Stomach smooth muscle (tissue), 2 donors: ENCODE results near the gene CBX7.

Experiments used
- H3K27ac ChIP-seq: one replicate; pipeline ENCODE4 v1.7.0; 2013; ENCODE audit warnings: mild to moderate bottlenecking, low read length, inconsistent platforms
- H3K27me3 ChIP-seq, 2 donors: one replicate each; pipeline ENCODE4 v1.7.0; 2013; ENCODE audit warnings: low read length in 2 of 2; ENCODE audit not compliant: insufficient read depth in 2 of 2, control insufficient read depth in 1 of 2
- H3K36me3 ChIP-seq, 2 donors: one replicate each; pipeline ENCODE4 v1.7.0; 2013; ENCODE audit warnings: low read length in 2 of 2; ENCODE audit not compliant: control insufficient read depth in 2 of 2, insufficient read depth in 2 of 2
- H3K4me1 ChIP-seq: one replicate; pipeline ENCODE4 v1.7.0; 2013; ENCODE audit warnings: low read length; ENCODE audit not compliant: control insufficient read depth, insufficient read depth
- H3K4me3 ChIP-seq, 2 donors: one replicate each; pipeline ENCODE4 v1.7.0; 2013; ENCODE audit warnings: low read length in 2 of 2
- H3K9ac ChIP-seq, 2 donors: one replicate each; pipeline ENCODE4 v1.7.0; 2013; ENCODE audit warnings: low read length in 2 of 2, mild to moderate bottlenecking in 1 of 2
- H3K9me3 ChIP-seq, 2 donors: one replicate each; pipeline ENCODE4 v1.7.0; 2013; ENCODE audit warnings: low read length in 2 of 2; ENCODE audit not compliant: control insufficient read depth in 2 of 2
- donor health status: healthy.
- donor health status: Pancreatic carcinoma.

Gene CBX7

DNA sequence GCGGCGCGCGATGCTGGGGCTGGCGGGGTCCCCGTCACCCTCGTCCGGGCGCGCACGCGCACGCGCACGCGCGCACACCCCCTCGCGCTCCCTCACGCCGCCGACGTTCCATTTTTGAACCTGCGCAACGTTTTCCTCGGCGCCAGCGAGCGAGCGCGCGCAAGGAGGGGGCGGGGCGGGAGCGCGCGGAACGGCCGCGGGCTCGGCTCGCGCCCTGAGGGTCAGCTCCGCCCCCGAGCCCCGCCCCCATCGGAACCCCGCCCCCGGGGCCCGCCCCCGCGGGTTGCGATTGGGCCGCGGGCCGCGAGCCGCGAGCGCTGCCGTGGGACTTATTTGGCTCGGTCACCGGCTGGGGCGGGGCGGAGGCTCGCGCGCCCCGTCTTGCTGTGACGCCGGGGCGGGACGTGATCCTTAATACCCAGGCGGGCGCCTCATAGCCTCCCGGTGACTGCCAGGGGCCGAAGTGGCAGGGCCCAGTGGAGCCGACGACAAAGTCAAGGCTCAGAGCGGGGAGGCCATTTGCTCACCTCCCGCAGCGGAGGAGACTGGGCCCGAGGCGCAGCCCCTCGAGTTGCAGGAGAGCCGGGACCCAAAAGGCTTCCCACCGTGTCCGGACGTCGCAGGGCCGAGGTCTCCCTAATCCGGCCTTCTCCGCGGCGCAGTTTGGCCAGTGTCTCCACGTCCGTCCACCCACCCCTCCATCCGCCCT lies at the start of gene CBX7:
CBX7 (minus strand) TSS at position 170 of the 709 bp plus-strand sequence. CDS start 236 bp downstream, outside the sequence.
- Histone ChIP-seq H3K9me3 (no peaks in the 10 kb centered on the region), H3K27me3 (no peaks in the 10 kb centered on the region), H3K4me1 (peaks cover 53% of the 10 kb centered on the region), H3K9ac (peak within 1 kb of the TSS; percentile 82 to 91), H3K4me3 (peak within 1 kb of the TSS; percentile 85 to 92), H3K36me3 (peaks cover 6 to 7% of the 10 kb centered on the region in 2 donors), H3K27ac (peak within 1 kb of the TSS; percentile 95)

DNA sequence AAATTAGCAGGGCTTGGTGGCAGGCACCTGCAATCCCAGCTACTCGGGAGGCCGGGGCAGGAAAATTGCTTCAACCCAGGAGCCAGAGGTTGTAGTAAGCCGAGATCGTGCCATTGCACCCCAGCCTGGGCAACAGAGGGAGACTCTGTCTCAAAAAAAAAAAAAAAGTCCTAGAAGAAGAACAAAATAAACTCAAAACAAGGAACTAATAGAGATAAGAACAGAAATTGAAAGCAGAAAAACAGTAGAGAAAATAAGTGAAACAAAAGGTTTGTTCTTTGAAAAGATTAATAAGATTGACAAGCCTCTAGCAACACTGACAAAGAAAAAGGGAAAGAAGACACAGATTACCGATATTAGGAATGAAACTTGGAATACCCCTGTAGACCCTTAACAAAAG lies 45.1 kb upstream of the CBX7 start:
- H3K9me3 ChIP-seq: peaks cover 0 to 4% of the 10 kb centered on the region in 2 donors
- no peaks in the 10 kb centered on the region for H3K4me1 ChIP-seq
- no peak overlapping the region for H3K27ac ChIP-seq
- no peak overlapping the region for H3K4me3 ChIP-seq
- no peaks in the 10 kb centered on the region for H3K27me3 ChIP-seq
- H3K36me3 ChIP-seq: no peaks in the 10 kb centered on the region
- no peak overlapping the region for H3K9ac ChIP-seq

DNA sequence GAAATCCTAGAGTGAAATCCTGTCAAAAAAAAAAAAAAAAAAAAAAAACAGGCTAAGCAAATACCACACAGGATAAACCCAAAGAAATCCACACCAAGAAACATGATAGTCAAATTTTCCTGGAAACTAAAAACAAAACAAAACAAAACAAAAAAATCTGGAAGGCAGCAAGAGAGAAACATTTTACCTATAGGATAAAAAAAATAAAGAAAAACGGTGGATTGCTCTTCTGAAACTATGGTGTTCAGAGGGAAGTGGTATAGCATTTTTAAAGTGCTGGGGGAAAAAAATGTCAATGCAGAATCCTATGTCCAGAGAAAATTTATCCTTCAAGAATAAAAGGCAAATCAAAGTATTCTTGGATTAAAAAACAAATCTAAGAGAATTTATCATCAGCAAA lies 41.6 kb upstream of the CBX7 start:
- no peaks in the 10 kb centered on the region for H3K36me3 ChIP-seq
- no peaks in the 10 kb centered on the region for H3K27me3 ChIP-seq
- no peak overlapping the region for H3K27ac ChIP-seq
- no peaks in the 10 kb centered on the region for H3K4me1 ChIP-seq
- H3K4me3 ChIP-seq: no peak overlapping the region
- no peak overlapping the region for H3K9ac ChIP-seq
- H3K9me3 ChIP-seq: peaks cover 0 to 4% of the 10 kb centered on the region in 2 donors

DNA sequence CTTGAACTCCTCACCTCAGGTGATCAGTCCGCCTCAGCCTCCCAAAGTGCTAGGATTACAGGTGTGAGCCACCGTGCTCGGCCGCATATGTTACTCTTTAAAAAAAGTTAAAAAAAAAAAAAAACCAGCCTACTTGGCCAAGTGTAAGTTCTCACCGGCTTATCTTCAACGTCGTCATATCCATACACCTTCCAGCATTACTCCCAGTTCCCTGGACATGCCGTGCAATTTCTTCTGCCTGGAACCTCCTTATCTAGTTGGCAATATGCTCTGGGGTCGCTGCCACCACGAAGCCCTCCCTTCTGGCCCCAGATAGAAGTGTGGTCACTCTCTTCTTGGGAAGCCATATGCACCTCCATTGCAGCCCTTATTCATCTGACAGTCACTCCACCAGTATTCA lies 36.3 kb upstream of the CBX7 start:
- no peak overlapping the region for H3K9ac ChIP-seq
- H3K4me3 ChIP-seq: no peak overlapping the region

DNA sequence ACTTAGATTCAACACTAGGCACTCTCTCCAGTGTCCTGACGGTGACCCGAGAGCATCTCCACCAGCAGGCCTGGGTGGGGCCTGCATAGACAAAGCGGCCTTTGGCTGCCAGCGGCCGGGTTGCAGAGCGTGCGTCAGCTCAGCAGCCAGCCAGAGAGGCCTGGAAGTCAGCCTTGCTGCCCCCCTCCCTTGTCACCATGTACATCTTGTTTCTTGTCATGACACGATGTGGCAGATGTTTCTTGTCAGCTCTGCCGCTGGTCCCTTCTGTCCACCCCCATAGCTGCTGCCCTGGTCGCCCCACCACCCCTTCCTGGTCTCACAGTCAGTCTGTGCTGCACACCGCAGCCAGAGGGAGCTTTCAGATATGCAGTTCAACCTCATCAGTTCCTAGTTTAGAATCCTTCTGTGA lies 33.1 kb upstream of the CBX7 start:
- no peak overlapping the region for H3K9ac ChIP-seq
- H3K4me1 ChIP-seq: peaks cover 16% of the 10 kb centered on the region
- H3K27me3 ChIP-seq: no peaks in the 10 kb centered on the region
- H3K9me3 ChIP-seq: peaks cover 0 to 8% of the 10 kb centered on the region in 2 donors
- no peak overlapping the region for H3K4me3 ChIP-seq
- peak overlapping the region; percentile 41 for H3K27ac ChIP-seq
- H3K36me3 ChIP-seq: no peaks in the 10 kb centered on the region

More for the DNA sequence above, 36.3 kb upstream of the CBX7 start:
- Histone ChIP-seq H3K27me3 (no peaks in the 10 kb centered on the region), H3K27ac (no peak overlapping the region), H3K36me3 (no peaks in the 10 kb centered on the region), H3K4me1 (peaks cover 16% of the 10 kb centered on the region), H3K9me3 (peaks cover 0 to 4% of the 10 kb centered on the region in 2 donors)

DNA sequence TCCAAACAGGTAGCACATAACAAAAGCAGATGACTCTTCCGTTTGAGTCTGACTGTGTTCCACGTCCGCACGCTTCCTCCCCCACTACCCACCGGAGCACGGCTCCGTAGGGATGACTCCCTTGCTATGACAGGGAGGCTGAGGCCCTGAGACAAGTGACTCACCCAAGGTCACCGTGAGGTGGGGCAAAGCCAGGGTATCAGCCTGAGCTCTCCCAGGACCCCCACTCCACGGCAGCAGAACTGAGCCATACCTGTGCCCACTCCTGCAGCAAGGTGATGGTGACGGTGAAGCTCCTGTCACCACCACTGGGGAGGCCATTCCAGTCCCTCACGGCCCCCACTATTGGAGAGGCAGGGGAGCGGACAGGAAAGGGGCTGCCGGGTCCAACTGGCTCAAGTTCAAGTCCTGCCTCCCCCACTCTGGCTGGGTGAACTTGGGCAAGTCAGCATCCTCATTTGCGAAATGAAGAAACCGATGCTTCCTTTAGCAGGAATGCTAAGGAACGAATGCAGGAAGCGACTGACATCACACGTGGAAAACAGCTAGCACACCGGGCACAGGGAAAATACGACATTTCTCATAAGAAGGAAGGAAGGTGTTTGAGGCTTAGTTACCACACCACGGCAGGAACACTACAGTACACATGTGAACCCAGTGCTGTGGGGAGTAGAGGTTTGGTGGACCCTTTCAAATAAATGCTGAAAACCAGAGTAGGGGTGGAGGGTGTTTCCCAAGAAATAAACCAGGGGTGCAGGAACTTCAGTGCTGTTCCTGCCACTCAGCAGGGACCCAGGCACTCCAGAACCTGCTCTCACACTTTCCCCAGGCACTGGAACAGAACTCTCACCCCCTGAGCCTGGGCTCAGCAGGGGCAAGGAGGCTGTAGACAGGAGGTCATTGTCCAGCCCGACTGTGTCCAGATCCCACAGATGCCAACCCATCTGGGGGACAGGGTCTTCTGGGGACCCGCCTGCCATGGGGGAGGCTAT lies 32.4 kb upstream of the CBX7 start:
- peak overlapping the region; percentile 41 for H3K27ac ChIP-seq

DNA sequence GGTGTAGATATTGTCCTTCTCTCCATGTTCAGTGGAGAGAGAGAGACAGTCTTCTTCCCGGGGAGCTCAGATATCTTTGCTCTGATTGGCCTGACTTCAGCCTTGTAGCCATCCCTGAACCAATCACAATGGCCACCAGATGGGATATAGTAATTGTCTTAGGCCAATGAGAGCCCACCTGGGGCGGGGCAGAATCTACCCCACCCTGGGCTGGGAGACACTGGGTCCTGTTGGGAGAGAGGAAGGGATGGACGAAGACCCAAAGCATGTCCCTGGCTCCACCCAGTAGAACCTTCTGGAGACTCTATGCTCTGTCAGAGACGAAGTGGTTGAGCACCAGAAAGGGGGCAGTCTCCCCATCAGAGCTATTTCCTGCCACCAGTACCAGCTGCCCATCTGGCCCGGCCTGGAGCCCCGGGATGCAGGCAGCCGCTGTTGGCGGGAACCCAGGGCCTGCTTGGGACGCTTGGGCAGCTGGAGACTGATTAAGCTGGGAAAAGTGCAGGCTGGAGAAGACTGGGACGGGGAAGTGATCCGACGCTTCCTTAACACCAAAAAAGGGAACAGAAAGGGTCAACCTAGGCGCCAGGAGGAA lies 31.6 kb upstream of the CBX7 start:
- H3K27ac ChIP-seq: peak overlapping the region; percentile 41

More for the DNA sequence above, 32.4 kb upstream of the CBX7 start:
- peak overlapping the region in 1 of 2 donors; percentile 13 for H3K9ac ChIP-seq
- peaks cover 16% of the 10 kb centered on the region for H3K4me1 ChIP-seq
- no peaks in the 10 kb centered on the region for H3K27me3 ChIP-seq
- H3K9me3 ChIP-seq: peaks cover 0 to 8% of the 10 kb centered on the region in 2 donors
- no peak overlapping the region for H3K4me3 ChIP-seq
- H3K36me3 ChIP-seq: no peaks in the 10 kb centered on the region

DNA sequence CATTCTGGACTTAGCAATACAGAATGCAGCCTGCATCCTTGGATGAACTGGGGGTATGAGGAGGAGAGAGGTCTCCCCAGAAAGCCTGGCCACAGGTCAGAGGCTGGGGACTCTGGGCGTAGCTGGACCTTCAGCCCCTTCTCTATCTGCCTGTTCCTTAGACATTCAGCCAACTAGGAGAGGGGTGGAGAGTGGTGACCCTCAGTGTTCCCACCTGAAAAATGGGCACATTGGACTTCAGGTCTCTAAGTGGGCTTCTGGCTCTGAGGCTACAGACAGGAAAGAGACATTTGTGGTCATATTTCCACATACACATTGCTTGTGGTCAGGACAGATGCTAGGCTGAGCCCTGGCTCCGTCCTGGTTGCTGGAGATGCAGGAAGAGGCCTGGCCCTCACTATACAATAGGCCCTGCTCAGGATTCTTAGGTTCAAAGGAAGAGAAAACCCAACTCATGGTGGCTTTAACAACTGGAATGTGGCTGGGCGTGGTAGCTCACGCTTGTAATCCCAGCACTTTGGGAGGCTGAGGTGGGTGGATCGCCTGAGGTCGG lies 30.1 kb upstream of the CBX7 start:
- Histone ChIP-seq H3K9me3 (peaks cover 0 to 8% of the 10 kb centered on the region in 2 donors), H3K4me3 (no peak overlapping the region), H3K36me3 (no peaks in the 10 kb centered on the region), H3K27ac (no peak overlapping the region), H3K27me3 (no peaks in the 10 kb centered on the region), H3K4me1 (peaks cover 18% of the 10 kb centered on the region), H3K9ac (no peak overlapping the region)

More for the DNA sequence above, 31.6 kb upstream of the CBX7 start:
- Histone ChIP-seq H3K9me3 (peaks cover 0 to 8% of the 10 kb centered on the region in 2 donors), H3K9ac (no peak overlapping the region), H3K4me3 (no peak overlapping the region), H3K27me3 (no peaks in the 10 kb centered on the region), H3K4me1 (peaks cover 16% of the 10 kb centered on the region), H3K36me3 (no peaks in the 10 kb centered on the region)

DNA sequence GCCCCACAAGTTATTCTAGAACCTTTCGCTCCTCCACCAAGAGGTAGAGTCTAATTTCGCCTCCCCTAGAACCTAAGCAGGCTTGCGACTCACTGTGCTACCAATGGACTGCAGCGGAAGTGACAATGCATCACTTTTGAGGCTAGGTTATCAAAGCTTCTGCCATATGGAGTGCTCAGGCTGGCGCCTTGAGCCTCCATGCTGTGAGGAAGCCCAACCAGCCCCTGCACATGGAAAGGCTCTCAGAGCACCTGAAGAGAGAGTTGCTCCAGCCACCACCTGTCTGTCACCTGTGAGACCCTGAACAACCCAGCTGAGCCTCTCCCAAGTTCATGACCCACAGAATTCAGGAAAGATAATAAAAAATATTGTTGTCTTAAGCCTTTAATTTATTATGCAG lies 29.3 kb upstream of the CBX7 start:
- Histone ChIP-seq H3K9me3 (peaks cover 0 to 8% of the 10 kb centered on the region in 2 donors), H3K27me3 (no peaks in the 10 kb centered on the region), H3K9ac (no peak overlapping the region), H3K36me3 (no peaks in the 10 kb centered on the region), H3K4me1 (peaks cover 25% of the 10 kb centered on the region), H3K4me3 (no peak overlapping the region), H3K27ac (no peak overlapping the region)

DNA sequence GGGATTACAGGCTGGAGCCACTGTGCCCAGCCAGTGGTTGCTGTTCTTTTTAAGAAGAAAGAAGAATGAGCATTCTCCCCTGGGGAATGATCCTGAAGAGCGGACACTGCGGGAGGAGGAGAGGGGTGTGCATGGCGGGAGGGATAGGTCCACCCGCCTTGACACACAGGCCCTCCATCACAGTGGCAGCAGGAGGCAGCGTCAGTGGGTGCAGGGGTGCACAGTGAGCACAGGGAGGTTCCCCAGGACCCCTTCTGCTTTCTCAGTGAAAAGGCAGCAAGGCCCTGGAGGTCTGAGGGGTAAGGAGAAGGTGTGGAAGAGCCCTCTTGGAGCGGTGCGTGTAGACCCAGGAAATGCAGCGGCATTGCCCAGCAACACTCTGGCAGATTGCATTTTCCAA lies 28.9 kb upstream of the CBX7 start:
- Histone ChIP-seq H3K4me3 (no peak overlapping the region), H3K9me3 (peaks cover 0 to 4% of the 10 kb centered on the region in 2 donors), H3K9ac (no peak overlapping the region), H3K4me1 (peaks cover 29% of the 10 kb centered on the region), H3K36me3 (no peaks in the 10 kb centered on the region), H3K27ac (no peak overlapping the region), H3K27me3 (no peaks in the 10 kb centered on the region)
